ENCODE data around the gene OR1S2. TPM values are rescaled to one million over a fixed set of nuclear protein-coding genes. Genes with fewer than 3 reads are reported as not detected.

Gene OR1S2
- total and polyA plus RNA-seq, 2 donors (not counting 1 experiment from before 2014, with no cell fraction given), result not detected

- intact Hi-C loops (cut with micrococcal nuclease), result no loop called here
- Mint-ChIP-seq H3K4me3 (no peak overlapping the region), H3K27me3 (peaks cover 33% of the 10 kb centered on the region), H3K9me3 (ENCODE audit: insufficient read depth) (no peaks in the 10 kb centered on the region), H3K4me1 (no peaks in the 10 kb centered on the region), H3K27ac (no peak overlapping the region)
- Histone ChIP-seq H3K4me3 (ENCODE audit: control extremely low read depth in 1 of 5, extremely low read depth in 1 of 5, insufficient read depth in 1 of 5, low read depth in 2 of 5, low read length in 4 of 5) (no peak overlapping the region), H3K9ac (ENCODE audit: low read length) (no peak overlapping the region), H3K79me2 (ENCODE audit: control insufficient read depth, insufficient read depth, low read length) (no peaks in the 10 kb centered on the region), H3K36me3 (replicated peaks in 1 of 2; ENCODE audit: control extremely low read depth in 1 of 2, control insufficient read depth in 1 of 2, extremely low read depth in 1 of 2, insufficient read depth in 2 of 2, low read length in 1 of 2) (no peaks in the 10 kb centered on the region), H2AFZ (ENCODE audit: insufficient read depth, low read depth, low read length, poor library complexity, severe bottlenecking) (no peak overlapping the region), H3K27ac (ENCODE audit: low read length in 2 of 2) (no peak overlapping the region), H3K9me3 (ENCODE audit: control extremely low read depth in 1 of 3, control insufficient read depth in 2 of 3, insufficient read depth in 1 of 3, low read length in 2 of 3) (no peaks in the 10 kb centered on the region), H3K4me2 (replicated peaks; ENCODE audit: low read depth, low read length, poor library complexity, severe bottlenecking) (no peak overlapping the region), H4K20me1 (ENCODE audit: control insufficient read depth, insufficient read depth, low read length, poor library complexity, severe bottlenecking) (no peaks in the 10 kb centered on the region), H3K27me3 (replicated peaks in 1 of 4; ENCODE audit: control extremely low read depth in 1 of 4, control insufficient read depth in 3 of 4, insufficient read depth in 4 of 4, low read length in 3 of 4) (no peaks in the 10 kb centered on the region), H3K4me1 (ENCODE audit: control insufficient read depth in 2 of 2, insufficient read depth in 2 of 2, low read length in 2 of 2) (no peaks in the 10 kb centered on the region)
- CTCF ChIA-PET, result no interaction called here
- DNase-seq (no peak), ATAC-seq (ENCODE audit: low read depth) (no peak)
- POLR2A ChIA-PET, result no interaction called here
- WGBS (ENCODE audit: insufficient coverage), result 97% methylated on average over 6 of the region's 7 CpGs
- TF ChIP-seq EZH2 (IDR thresholded peaks at IDR 0.05; ENCODE audit: borderline replicate concordance, insufficient read depth, low read depth, low read length, poor library complexity, severe bottlenecking) (no peak), CTCF (IDR thresholded peaks at IDR 0.05) (no peak)
These were observed 24.3 kb downstream of the OR1S2 start for GRCh38 chr11:58179648-58180047.

- Histone ChIP-seq H3K27ac (ENCODE audit: low read length in 2 of 2) (no peak overlapping the region), H4K20me1 (ENCODE audit: control insufficient read depth, insufficient read depth, low read length, poor library complexity, severe bottlenecking) (no peaks in the 10 kb centered on the region), H3K4me3 (ENCODE audit: control extremely low read depth in 1 of 5, extremely low read depth in 1 of 5, insufficient read depth in 1 of 5, low read depth in 2 of 5, low read length in 4 of 5) (no peak overlapping the region), H3K27me3 (replicated peaks in 1 of 4; ENCODE audit: control extremely low read depth in 1 of 4, control insufficient read depth in 3 of 4, insufficient read depth in 4 of 4, low read length in 3 of 4) (peaks cover 0 to 4% (median 0%) of the 10 kb centered on the region in 4 experiments), H2AFZ (ENCODE audit: insufficient read depth, low read depth, low read length, poor library complexity, severe bottlenecking) (no peak overlapping the region), H3K4me2 (replicated peaks; ENCODE audit: low read depth, low read length, poor library complexity, severe bottlenecking) (no peak overlapping the region), H3K4me1 (ENCODE audit: control insufficient read depth in 2 of 2, insufficient read depth in 2 of 2, low read length in 2 of 2) (no peaks in the 10 kb centered on the region), H3K79me2 (ENCODE audit: control insufficient read depth, insufficient read depth, low read length) (no peaks in the 10 kb centered on the region), H3K36me3 (replicated peaks in 1 of 2; ENCODE audit: control extremely low read depth in 1 of 2, control insufficient read depth in 1 of 2, extremely low read depth in 1 of 2, insufficient read depth in 2 of 2, low read length in 1 of 2) (no peaks in the 10 kb centered on the region), H3K9me3 (ENCODE audit: control extremely low read depth in 1 of 3, control insufficient read depth in 2 of 3, insufficient read depth in 1 of 3, low read length in 2 of 3) (no peaks in the 10 kb centered on the region), H3K9ac (ENCODE audit: low read length) (no peak overlapping the region)
- ChIA-PET POLR2A (no interaction called here), CTCF (no interaction called here)
- Mint-ChIP-seq H3K27ac (no peak overlapping the region), H3K27me3 (peaks cover 30% of the 10 kb centered on the region), H3K4me1 (no peaks in the 10 kb centered on the region), H3K9me3 (ENCODE audit: insufficient read depth) (no peaks in the 10 kb centered on the region), H3K4me3 (no peak overlapping the region)
- WGBS (ENCODE audit: insufficient coverage), result 90% methylated on average over 4 of the region's 6 CpGs
- no peak for TF ChIP-seq EZH2 (IDR thresholded peaks at IDR 0.05; ENCODE audit: borderline replicate concordance, insufficient read depth, low read depth, low read length, poor library complexity, severe bottlenecking)
- no peak for TF ChIP-seq CTCF (IDR thresholded peaks at IDR 0.05)
- ATAC-seq (ENCODE audit: low read depth) (no peak), DNase-seq (no peak)
- intact Hi-C loops (cut with micrococcal nuclease), result no loop called here
These were observed 25.5 kb downstream of the OR1S2 start for GRCh38 chr11:58178444-58178843.

Data from B cell (primary cell).